H1 (cell line): ENCODE data around the gene SYT6. TPM values are rescaled to one million over a fixed set of nuclear protein-coding genes. Genes with fewer than 3 reads are reported as not detected.

Source experiments
- CTCF ChIA-PET: fragments of 300-600 bp; sonication (Branson Sonifier 250); formaldehyde crosslinking; loops from one replicate; lab custom pipeline; 2021; ENCODE audit not compliant: partially characterized antibody; lab: Charles Lee
- POLR2A ChIA-PET: fragments of 300-600 bp; sonication (Branson Sonifier 250); formaldehyde crosslinking; loops from one replicate; lab custom pipeline; 2021; ENCODE audit warnings: inconsistent platforms; ENCODE audit not compliant: partially characterized antibody; lab: Charles Lee
- DNase-seq, 2 experiments: peaks; one replicate each; pipeline versions ENCODE4 v3.0.0 to v3.0.0-alpha.2; 2010 to 2022; ENCODE audit warnings: low spot score in 2 of 2, low read depth in 1 of 2, mixed read lengths in 1 of 2
- FAIRE-seq: peaks from 2 replicates; lab custom pipeline; 2011; peaks lifted over from hg19 to GRCh38; lab: Jason Lieb, UNC
- H2AFZ ChIP-seq: 2 replicates; pipeline ENCODE4 v1.8.1; 2012; ENCODE audit warnings: low read length, inconsistent platforms
- H2AK5ac ChIP-seq: 2 replicates; pipeline ENCODE4 v1.6.1; 2013; ENCODE audit warnings: low read depth, low read length
- H2BK120ac ChIP-seq: replicated peaks from 2 replicates; pipeline ENCODE3; 2013; ENCODE audit warnings: low read depth, low read length, inconsistent platforms
- H2BK12ac ChIP-seq: 2 replicates; pipeline ENCODE4 v1.6.1; 2013; ENCODE audit warnings: low read depth, low read length
- H2BK15ac ChIP-seq: 2 replicates; pipeline ENCODE4 v1.6.1; 2013; ENCODE audit warnings: low read length
- H2BK20ac ChIP-seq: 2 replicates; pipeline ENCODE4 v1.6.1; 2013; ENCODE audit warnings: low read length
- H2BK5ac ChIP-seq: 2 replicates; pipeline ENCODE4 v1.6.1; 2013; ENCODE audit warnings: low read depth, low read length
- H3K14ac ChIP-seq: 2 replicates; pipeline ENCODE4 v1.6.1; 2013; ENCODE audit warnings: inconsistent platforms; ENCODE audit not compliant: insufficient read length
- H3K18ac ChIP-seq: 2 replicates; pipeline ENCODE4 v1.6.1; 2013; ENCODE audit warnings: low read length; ENCODE audit errors: extremely low read depth
- H3K23ac ChIP-seq: 2 replicates; pipeline ENCODE4 v1.6.1; 2013; ENCODE audit warnings: inconsistent platforms; ENCODE audit not compliant: insufficient read length
- H3K23me2 ChIP-seq: 2 replicates; pipeline ENCODE4 v1.6.1; 2013; ENCODE audit warnings: low read depth, low read length
- H3K27ac ChIP-seq: 2 replicates; pipeline ENCODE4 v1.6.1; 2011; ENCODE audit warnings: low read depth, low read length, inconsistent platforms
- H3K27me3 ChIP-seq, 4 experiments: replicated peaks in 1 of 4; 1 replicate in 1 of 4; 2 replicates in 3 of 4; pipeline versions ENCODE4 v1.6.1 to v1.8.1; 2011 to 2013; ENCODE audit warnings: low read length in 3 of 4, mild to moderate bottlenecking in 3 of 4, inconsistent platforms in 2 of 4, mixed read lengths in 2 of 4, moderate library complexity in 1 of 4; ENCODE audit not compliant: control insufficient read depth in 3 of 4, insufficient read depth in 3 of 4; ENCODE audit errors: extremely low read depth in 1 of 4
- H3K36me3 ChIP-seq, 4 experiments: 2 replicates each; pipeline versions ENCODE4 v1.6.1 to v1.8.1; 2011 to 2013; ENCODE audit warnings: mild to moderate bottlenecking in 4 of 4, low read length in 3 of 4, moderate library complexity in 2 of 4, control low read depth in 1 of 4, inconsistent platforms in 1 of 4; ENCODE audit not compliant: insufficient read depth in 4 of 4, control insufficient read depth in 2 of 4
- H3K4ac ChIP-seq: replicated peaks from 2 replicates; pipeline ENCODE3; 2013; ENCODE audit warnings: low read length, low read depth, mixed read lengths, inconsistent platforms; ENCODE audit not compliant: insufficient read length
- H3K4me1 ChIP-seq, 4 experiments: replicated peaks in 1 of 4; 1 replicate in 1 of 4; 2 replicates in 3 of 4; pipeline versions ENCODE4 v1.6.1 to v1.8.1; 2011 to 2013; ENCODE audit warnings: low read length in 3 of 4, inconsistent platforms in 2 of 4, mixed read lengths in 1 of 4; ENCODE audit not compliant: insufficient read depth in 4 of 4, control insufficient read depth in 3 of 4
- H3K4me2 ChIP-seq, 2 experiments: 2 replicates each; pipeline versions ENCODE4 v1.6.1 to v1.8.1; 2011 to 2013; ENCODE audit warnings: low read depth in 2 of 2, low read length in 2 of 2, control low read depth in 1 of 2, inconsistent platforms in 1 of 2, mild to moderate bottlenecking in 1 of 2; ENCODE audit not compliant: insufficient read depth in 1 of 2
- H3K4me3 ChIP-seq, 4 experiments: fragments of 200-600, 300-600 bp in 1 of 4; sonication (generic), shearing (Covaris generic), sonication (Bioruptor Twin) in 1 of 4; 2 replicates each; pipeline versions ENCODE4 v1.5.1 to v1.8.1; 2011 to 2016; ENCODE audit warnings: low read length in 4 of 4, low read depth in 3 of 4, control low read depth in 2 of 4, inconsistent platforms in 2 of 4, mild to moderate bottlenecking in 2 of 4, mixed read lengths in 1 of 4, moderate library complexity in 1 of 4; ENCODE audit not compliant: insufficient read depth in 2 of 4; ENCODE audit errors: extremely low read depth in 1 of 4
- H3K56ac ChIP-seq: replicated peaks from 2 replicates; pipeline ENCODE3; 2013; ENCODE audit warnings: low read depth, mild to moderate bottlenecking, mixed read lengths, low read length, inconsistent platforms; ENCODE audit not compliant: insufficient read length
- H3K79me1 ChIP-seq: 2 replicates; pipeline ENCODE4 v1.6.1; 2013; ENCODE audit warnings: low read depth, low read length, control low read depth
- H3K79me2 ChIP-seq, 2 experiments: 2 replicates each; pipeline versions ENCODE4 v1.6.1 to v1.8.1; 2012 to 2013; ENCODE audit warnings: low read length in 2 of 2, mild to moderate bottlenecking in 2 of 2, inconsistent platforms in 1 of 2; ENCODE audit not compliant: insufficient read depth in 2 of 2, control insufficient read depth in 1 of 2
- H3K9ac ChIP-seq, 4 experiments: replicated peaks in 1 of 4; 1 replicate in 1 of 4; 2 replicates in 3 of 4; pipeline versions ENCODE4 v1.6.1 to v1.8.1; 2011 to 2013; ENCODE audit warnings: low read depth in 3 of 4, low read length in 3 of 4, control low read depth in 2 of 4, mild to moderate bottlenecking in 2 of 4, moderate library complexity in 2 of 4, inconsistent platforms in 1 of 4; ENCODE audit errors: extremely low read depth in 1 of 4
- H3K9me3 ChIP-seq, 2 experiments: 2 replicates each; pipeline versions ENCODE4 v1.6.1 to v1.8.1; 2012 to 2013; ENCODE audit warnings: mild to moderate bottlenecking in 2 of 2, moderate library complexity in 2 of 2, control low read depth in 1 of 2, inconsistent platforms in 1 of 2, low read depth in 1 of 2, low read length in 1 of 2, mixed read lengths in 1 of 2; ENCODE audit not compliant: insufficient read depth in 2 of 2
- H4K20me1 ChIP-seq, 2 experiments: replicated peaks in 1 of 2; 2 replicates each; pipeline versions ENCODE3 to v1.8.1; 2011 to 2013; ENCODE audit warnings: inconsistent platforms in 2 of 2, low read length in 2 of 2, mild to moderate bottlenecking in 1 of 2; ENCODE audit not compliant: insufficient read depth in 2 of 2, control insufficient read depth in 1 of 2
- H4K5ac ChIP-seq: 2 replicates; pipeline ENCODE4 v1.6.1; 2013; ENCODE audit warnings: low read length, low read depth, mixed read lengths, inconsistent platforms; ENCODE audit not compliant: insufficient read length
- H4K8ac ChIP-seq: 2 replicates; pipeline ENCODE4 v1.8.0; 2013; ENCODE audit warnings: mild to moderate bottlenecking, moderate library complexity, low read length, inconsistent platforms; ENCODE audit not compliant: insufficient read depth; ENCODE audit errors: extremely low read depth
- H4K91ac ChIP-seq: replicated peaks from 2 replicates; pipeline ENCODE3; 2013; ENCODE audit warnings: low read length, mixed read lengths, inconsistent platforms; ENCODE audit not compliant: insufficient read length
- EGR1 ChIP-seq: IDR thresholded peaks from 2 replicates; pipeline ENCODE4 v1.6.1; 2011; ENCODE audit warnings: low read depth, low read length, borderline replicate concordance
- WGBS, 2 experiments: shearing (Covaris generic) in 1 of 2; methylation state at CpG; one replicate each; pipeline versions ENCODE4 v1.1.6 to v1.1.7; 2013 to 2015; ENCODE audit warnings: low lambda C conversion rate in 2 of 2, mixed read lengths in 2 of 2, inconsistent platforms in 1 of 2, low coverage in 1 of 2, missing lambda C conversion rate in 1 of 2; ENCODE audit not compliant: insufficient replicate concordance in 2 of 2, insufficient coverage in 1 of 2, insufficient read length in 1 of 2; ENCODE audit errors: extremely low coverage in 1 of 2, missing lambda C conversion rate in 1 of 2; 5-methylcytosine and 5-hydroxymethylcytosine counted together
- polyA plus RNA-seq, 7 experiments: library from polyadenylated mRNA; depleted of rRNA in 3 of 7; stranded (reverse) in 5 of 7; unstranded in 2 of 7; fragments of >200 nt in 5 of 7; fragments of 200-250 nt in 2 of 7; gene quantifications; 1 replicate in 5 of 7; 2 replicates in 1 of 7; 4 replicates in 1 of 7; pipeline versions ENCODE4 v1.2.1 to v1.2.3, GENCODE V29; 2011 to 2013; ENCODE audit warnings: missing spikeins in 2 of 7, mixed read lengths in 2 of 7
- total RNA-seq: library from RNA; stranded (reverse); fragmentation: NEBNext Ultra II Directional; extraction: Animal tissue kit (Norgen Biotek cat#: 25700); gene quantifications from 2 replicates; pipeline ENCODE4 v1.2.1, GENCODE V29; 2021

SYT6 gene
- total and polyA plus RNA-seq, 2 of the 8 experiments (the other 6 are each of a cell fraction or from before 2014, with no cell fraction given), result 33.7 to 83.5 TPM

- Histone ChIP-seq H3K23ac (no peak overlapping the region), H4K20me1 (no peaks in the 10 kb centered on the region), H3K36me3 (no peaks in the 10 kb centered on the region), H2AK5ac (no peak overlapping the region), H3K9ac (no peak overlapping the region), H3K23me2 (no peaks in the 10 kb centered on the region), H3K9me3 (no peaks in the 10 kb centered on the region), H4K5ac (no peak overlapping the region), H4K91ac (no peak overlapping the region), H3K27me3 (peaks cover 0 to 2% (median 0%) of the 10 kb centered on the region in 4 experiments; a peak in 3 of 7 replicates), H4K8ac (no peak overlapping the region), H2BK20ac (no peak overlapping the region; the same call in 1 of the 2 replicates), H2BK5ac (no peak overlapping the region), H2BK15ac (no peak overlapping the region), H3K56ac (no peak overlapping the region), H2BK12ac (no peak overlapping the region), H3K4ac (no peak overlapping the region), H3K18ac (no peak overlapping the region), H3K27ac (no peak overlapping the region), H3K79me2 (no peaks in the 10 kb centered on the region), H3K4me1 (peaks cover 0 to 3% (median 0%) of the 10 kb centered on the region in 4 experiments; a peak in 1 of 7 replicates), H3K4me3 (no peak overlapping the region), H3K14ac (no peak overlapping the region), H2BK120ac (no peak overlapping the region), H3K4me2 (no peak overlapping the region), H3K79me1 (no peaks in the 10 kb centered on the region), H2AFZ (no peak overlapping the region)
- ChIA-PET CTCF (interaction anchor here (1.0 to 1.8 kb wide), 3 partner anchors 16 to 251 kb away, joined by 3 to 5 read pairs (median 3); no protein-coding TSS in a partner anchor), POLR2A (no interaction called here)
- FAIRE-seq (no peak), DNase-seq (no peak)
- WGBS, 2 experiments, result 84% methylated on average over 2 of the region's 2 CpGs; no CpG with 5 or more reads in 1 of the 2 experiments
- no peak for TF ChIP-seq EGR1
These were observed 22.7 kb upstream of the SYT6 start for GRCh38 chr1:114176366-114176765.
